ENCODE results near the gene ALDOB. TPM values are rescaled to one million over a fixed set of nuclear protein-coding genes. Genes with fewer than 3 reads are reported as not detected.

ALDOB gene
- total and polyA plus RNA-seq, 2 of the 13 experiments (the other 11 are each of a cell fraction or from before 2014, with no cell fraction given): 0.29 to 0.97 TPM

GRCh38 chr9:101398068-101398929, 37.3 kb downstream of the ALDOB start, which contains the start of the genes MRPL50 and ZNF189 (continued):
- TF ChIP-seq ZGPAT (CRISPR knock-in tag; IDR thresholded peaks at IDR 0.05) (peak; percentile 78; the same call in 1 of the 2 replicates), CBX5 (CRISPR knock-in tag; IDR thresholded peaks at IDR 0.05; ENCODE audit: borderline replicate concordance) (peak; percentile 65), SRSF4 (IDR thresholded peaks at IDR 0.05; ENCODE audit: low read depth, low read length, poor library complexity, severe bottlenecking) (no peak), ZBTB7A (CRISPR knock-in tag; IDR thresholded peaks at IDR 0.05) (no peak; the same call in 1 of the 2 replicates), EZH2 (conservative IDR thresholded peaks at IDR 0.05; ENCODE audit: low read depth, low read length) (no peak), ZNF282 (IDR thresholded peaks at IDR 0.05; ENCODE audit: partially characterized antibody) (no peak), HOXD1 (CRISPR knock-in tag; IDR thresholded peaks at IDR 0.05) (no peak; the same call in 1 of the 2 replicates), ZNF598 (CRISPR knock-in tag; IDR thresholded peaks at IDR 0.05; ENCODE audit: borderline replicate concordance) (peak; percentile 66; the same call in 1 of the 2 replicates), GABPA (IDR thresholded peaks at IDR 0.05; ENCODE audit: low read depth, low read length) (peak; percentile 64), GABPA (CRISPR knock-in tag; IDR thresholded peaks at IDR 0.05; ENCODE audit: low read depth) (no peak), ZNF891 (CRISPR knock-in tag; IDR thresholded peaks at IDR 0.05) (no peak)
- TF ChIP-seq, protein P1, sequence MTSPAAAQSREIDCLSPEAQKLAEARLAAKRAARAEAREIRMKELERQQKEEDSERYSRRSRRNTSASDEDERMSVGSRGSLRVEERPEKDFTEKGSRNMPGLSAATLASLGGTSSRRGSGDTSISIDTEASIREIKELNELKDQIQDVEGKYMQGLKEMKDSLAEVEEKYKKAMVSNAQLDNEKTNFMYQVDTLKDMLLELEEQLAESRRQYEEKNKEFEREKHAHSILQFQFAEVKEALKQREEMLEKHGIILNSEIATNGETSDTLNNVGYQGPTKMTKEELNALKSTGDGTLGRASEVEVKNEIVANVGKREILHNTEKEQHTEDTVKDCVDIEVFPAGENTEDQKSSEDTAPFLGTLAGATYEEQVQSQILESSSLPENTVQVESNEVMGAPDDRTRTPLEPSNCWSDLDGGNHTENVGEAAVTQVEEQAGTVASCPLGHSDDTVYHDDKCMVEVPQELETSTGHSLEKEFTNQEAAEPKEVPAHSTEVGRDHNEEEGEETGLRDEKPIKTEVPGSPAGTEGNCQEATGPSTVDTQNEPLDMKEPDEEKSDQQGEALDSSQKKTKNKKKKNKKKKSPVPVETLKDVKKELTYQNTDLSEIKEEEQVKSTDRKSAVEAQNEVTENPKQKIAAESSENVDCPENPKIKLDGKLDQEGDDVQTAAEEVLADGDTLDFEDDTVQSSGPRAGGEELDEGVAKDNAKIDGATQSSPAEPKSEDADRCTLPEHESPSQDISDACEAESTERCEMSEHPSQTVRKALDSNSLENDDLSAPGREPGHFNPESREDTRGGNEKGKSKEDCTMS (CRISPR knock-in tag; conservative IDR thresholded peaks at IDR 0.05): no peak
- TF ChIP-seq, protein P2, sequence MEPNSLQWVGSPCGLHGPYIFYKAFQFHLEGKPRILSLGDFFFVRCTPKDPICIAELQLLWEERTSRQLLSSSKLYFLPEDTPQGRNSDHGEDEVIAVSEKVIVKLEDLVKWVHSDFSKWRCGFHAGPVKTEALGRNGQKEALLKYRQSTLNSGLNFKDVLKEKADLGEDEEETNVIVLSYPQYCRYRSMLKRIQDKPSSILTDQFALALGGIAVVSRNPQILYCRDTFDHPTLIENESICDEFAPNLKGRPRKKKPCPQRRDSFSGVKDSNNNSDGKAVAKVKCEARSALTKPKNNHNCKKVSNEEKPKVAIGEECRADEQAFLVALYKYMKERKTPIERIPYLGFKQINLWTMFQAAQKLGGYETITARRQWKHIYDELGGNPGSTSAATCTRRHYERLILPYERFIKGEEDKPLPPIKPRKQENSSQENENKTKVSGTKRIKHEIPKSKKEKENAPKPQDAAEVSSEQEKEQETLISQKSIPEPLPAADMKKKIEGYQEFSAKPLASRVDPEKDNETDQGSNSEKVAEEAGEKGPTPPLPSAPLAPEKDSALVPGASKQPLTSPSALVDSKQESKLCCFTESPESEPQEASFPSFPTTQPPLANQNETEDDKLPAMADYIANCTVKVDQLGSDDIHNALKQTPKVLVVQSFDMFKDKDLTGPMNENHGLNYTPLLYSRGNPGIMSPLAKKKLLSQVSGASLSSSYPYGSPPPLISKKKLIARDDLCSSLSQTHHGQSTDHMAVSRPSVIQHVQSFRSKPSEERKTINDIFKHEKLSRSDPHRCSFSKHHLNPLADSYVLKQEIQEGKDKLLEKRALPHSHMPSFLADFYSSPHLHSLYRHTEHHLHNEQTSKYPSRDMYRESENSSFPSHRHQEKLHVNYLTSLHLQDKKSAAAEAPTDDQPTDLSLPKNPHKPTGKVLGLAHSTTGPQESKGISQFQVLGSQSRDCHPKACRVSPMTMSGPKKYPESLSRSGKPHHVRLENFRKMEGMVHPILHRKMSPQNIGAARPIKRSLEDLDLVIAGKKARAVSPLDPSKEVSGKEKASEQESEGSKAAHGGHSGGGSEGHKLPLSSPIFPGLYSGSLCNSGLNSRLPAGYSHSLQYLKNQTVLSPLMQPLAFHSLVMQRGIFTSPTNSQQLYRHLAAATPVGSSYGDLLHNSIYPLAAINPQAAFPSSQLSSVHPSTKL (CRISPR knock-in tag; IDR thresholded peaks at IDR 0.05): peak; percentile 45
- TF ChIP-seq, protein P3, sequence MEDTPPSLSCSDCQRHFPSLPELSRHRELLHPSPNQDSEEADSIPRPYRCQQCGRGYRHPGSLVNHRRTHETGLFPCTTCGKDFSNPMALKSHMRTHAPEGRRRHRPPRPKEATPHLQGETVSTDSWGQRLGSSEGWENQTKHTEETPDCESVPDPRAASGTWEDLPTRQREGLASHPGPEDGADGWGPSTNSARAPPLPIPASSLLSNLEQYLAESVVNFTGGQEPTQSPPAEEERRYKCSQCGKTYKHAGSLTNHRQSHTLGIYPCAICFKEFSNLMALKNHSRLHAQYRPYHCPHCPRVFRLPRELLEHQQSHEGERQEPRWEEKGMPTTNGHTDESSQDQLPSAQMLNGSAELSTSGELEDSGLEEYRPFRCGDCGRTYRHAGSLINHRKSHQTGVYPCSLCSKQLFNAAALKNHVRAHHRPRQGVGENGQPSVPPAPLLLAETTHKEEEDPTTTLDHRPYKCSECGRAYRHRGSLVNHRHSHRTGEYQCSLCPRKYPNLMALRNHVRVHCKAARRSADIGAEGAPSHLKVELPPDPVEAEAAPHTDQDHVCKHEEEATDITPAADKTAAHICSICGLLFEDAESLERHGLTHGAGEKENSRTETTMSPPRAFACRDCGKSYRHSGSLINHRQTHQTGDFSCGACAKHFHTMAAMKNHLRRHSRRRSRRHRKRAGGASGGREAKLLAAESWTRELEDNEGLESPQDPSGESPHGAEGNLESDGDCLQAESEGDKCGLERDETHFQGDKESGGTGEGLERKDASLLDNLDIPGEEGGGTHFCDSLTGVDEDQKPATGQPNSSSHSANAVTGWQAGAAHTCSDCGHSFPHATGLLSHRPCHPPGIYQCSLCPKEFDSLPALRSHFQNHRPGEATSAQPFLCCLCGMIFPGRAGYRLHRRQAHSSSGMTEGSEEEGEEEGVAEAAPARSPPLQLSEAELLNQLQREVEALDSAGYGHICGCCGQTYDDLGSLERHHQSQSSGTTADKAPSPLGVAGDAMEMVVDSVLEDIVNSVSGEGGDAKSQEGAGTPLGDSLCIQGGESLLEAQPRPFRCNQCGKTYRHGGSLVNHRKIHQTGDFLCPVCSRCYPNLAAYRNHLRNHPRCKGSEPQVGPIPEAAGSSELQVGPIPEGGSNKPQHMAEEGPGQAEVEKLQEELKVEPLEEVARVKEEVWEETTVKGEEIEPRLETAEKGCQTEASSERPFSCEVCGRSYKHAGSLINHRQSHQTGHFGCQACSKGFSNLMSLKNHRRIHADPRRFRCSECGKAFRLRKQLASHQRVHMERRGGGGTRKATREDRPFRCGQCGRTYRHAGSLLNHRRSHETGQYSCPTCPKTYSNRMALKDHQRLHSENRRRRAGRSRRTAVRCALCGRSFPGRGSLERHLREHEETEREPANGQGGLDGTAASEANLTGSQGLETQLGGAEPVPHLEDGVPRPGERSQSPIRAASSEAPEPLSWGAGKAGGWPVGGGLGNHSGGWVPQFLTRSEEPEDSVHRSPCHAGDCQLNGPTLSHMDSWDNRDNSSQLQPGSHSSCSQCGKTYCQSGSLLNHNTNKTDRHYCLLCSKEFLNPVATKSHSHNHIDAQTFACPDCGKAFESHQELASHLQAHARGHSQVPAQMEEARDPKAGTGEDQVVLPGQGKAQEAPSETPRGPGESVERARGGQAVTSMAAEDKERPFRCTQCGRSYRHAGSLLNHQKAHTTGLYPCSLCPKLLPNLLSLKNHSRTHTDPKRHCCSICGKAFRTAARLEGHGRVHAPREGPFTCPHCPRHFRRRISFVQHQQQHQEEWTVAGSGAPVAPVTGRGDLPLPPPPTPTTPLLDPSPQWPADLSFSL (CRISPR knock-in tag; IDR thresholded peaks at IDR 0.05): peak; percentile 56; the same call in 1 of the 2 replicates
